PC-3 (cell line): ENCODE measurements around the gene NEK8.

Experiments
- EZH2 ChIP-seq: fragments of 300-600 bp; sonication (generic); IDR thresholded peaks from one replicate; pipeline ENCODE4 v1.6.1; 2017; ENCODE audit warnings: antibody characterized with exemption, mild to moderate bottlenecking, low read length; ENCODE audit not compliant: unreplicated experiment
- EZH2phosphoT487 ChIP-seq: fragments of 300-600 bp; sonication (generic); IDR thresholded peaks from 2 replicates; pipeline ENCODE4 v1.6.1; 2018; ENCODE audit warnings: mild to moderate bottlenecking, antibody characterized with exemption, low read length, borderline replicate concordance
- TF ChIP-seq, protein P1 (sequence below): fragments of 300-600 bp; sonication (generic); conservative IDR thresholded peaks from 2 replicates; pipeline ENCODE4 v1.5.1; 2017; ENCODE audit warnings: antibody characterized with exemption, low read depth, mild to moderate bottlenecking, low read length

DNA sequence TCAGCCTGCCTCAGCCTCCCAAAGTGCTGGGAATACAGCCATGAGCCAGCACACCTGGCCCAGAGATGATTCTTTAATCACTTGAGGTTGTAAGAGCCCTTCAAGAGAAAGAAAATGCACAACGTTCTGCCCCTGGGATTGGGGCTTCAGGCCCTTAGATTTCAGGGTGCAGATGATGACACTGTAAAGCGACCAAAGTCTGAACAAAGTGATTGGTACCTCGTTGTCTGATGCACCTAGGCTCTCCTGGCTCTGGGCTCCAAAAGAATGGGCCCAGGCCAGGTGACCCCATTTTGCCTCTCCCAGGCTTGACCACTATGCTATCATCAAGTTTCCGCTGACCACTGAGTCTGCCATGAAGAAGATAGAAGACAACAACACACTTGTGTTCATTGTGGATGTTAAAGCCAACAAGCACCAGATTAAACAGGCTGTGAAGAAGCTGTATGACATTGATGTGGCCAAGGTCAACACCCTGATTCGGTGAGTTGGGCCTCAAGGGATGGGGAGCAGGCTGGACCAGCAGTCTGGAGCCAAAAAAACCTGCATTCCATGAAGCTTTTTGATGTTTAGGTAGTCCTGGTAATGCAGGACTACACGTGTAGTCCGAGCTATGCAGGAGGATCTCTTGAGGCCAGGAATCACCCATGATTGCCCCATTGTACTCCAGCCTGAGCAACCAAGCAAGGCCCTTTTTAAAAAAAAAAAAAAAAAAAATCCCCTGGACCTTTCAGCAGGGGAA is 6.0 kb upstream of the NEK8 start:
- TF ChIP-seq, protein P1, sequence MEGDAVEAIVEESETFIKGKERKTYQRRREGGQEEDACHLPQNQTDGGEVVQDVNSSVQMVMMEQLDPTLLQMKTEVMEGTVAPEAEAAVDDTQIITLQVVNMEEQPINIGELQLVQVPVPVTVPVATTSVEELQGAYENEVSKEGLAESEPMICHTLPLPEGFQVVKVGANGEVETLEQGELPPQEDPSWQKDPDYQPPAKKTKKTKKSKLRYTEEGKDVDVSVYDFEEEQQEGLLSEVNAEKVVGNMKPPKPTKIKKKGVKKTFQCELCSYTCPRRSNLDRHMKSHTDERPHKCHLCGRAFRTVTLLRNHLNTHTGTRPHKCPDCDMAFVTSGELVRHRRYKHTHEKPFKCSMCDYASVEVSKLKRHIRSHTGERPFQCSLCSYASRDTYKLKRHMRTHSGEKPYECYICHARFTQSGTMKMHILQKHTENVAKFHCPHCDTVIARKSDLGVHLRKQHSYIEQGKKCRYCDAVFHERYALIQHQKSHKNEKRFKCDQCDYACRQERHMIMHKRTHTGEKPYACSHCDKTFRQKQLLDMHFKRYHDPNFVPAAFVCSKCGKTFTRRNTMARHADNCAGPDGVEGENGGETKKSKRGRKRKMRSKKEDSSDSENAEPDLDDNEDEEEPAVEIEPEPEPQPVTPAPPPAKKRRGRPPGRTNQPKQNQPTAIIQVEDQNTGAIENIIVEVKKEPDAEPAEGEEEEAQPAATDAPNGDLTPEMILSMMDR: no peak
- TF ChIP-seq EZH2phosphoT487 (no peak), EZH2 (no peak)
